Mononuclear cell (primary cell): ENCODE results near the gene POR. TPM values are rescaled to one million over a fixed set of nuclear protein-coding genes. Genes with fewer than 3 reads are reported as not detected.
"Not testable (repeated sequence)": the region's sequence is repeated elsewhere in the genome, so short reads cannot be mapped to it uniquely, and the experiment has no call there.

Source experiments
- H3K27me3 ChIP-seq: 2 replicates; pipeline ENCODE4 v1.6.0; 2011; ENCODE audit warnings: low read length, control low read depth; ENCODE audit not compliant: insufficient read depth
- H3K4me1 ChIP-seq: 2 replicates; pipeline ENCODE4 v1.5.1; 2011; ENCODE audit warnings: mild to moderate bottlenecking, low read length, control low read depth; ENCODE audit not compliant: insufficient read depth
- H3K4me3 ChIP-seq: 2 replicates; pipeline ENCODE4 v1.5.1; 2011; ENCODE audit warnings: mild to moderate bottlenecking, low read length, moderate library complexity
- H3K9me3 ChIP-seq: 2 replicates; pipeline ENCODE4 v1.5.1; 2011; ENCODE audit warnings: low read depth, mild to moderate bottlenecking, control low read depth, low read length
- total RNA-seq: library from RNA; depleted of rRNA; stranded (reverse); fragments of >200 nt; gene quantifications from one replicate; pipeline ENCODE4 v1.2.3, GENCODE V29; 2012

The POR gene
- total RNA-seq, 1 donor = 35.6 TPM

DNA sequence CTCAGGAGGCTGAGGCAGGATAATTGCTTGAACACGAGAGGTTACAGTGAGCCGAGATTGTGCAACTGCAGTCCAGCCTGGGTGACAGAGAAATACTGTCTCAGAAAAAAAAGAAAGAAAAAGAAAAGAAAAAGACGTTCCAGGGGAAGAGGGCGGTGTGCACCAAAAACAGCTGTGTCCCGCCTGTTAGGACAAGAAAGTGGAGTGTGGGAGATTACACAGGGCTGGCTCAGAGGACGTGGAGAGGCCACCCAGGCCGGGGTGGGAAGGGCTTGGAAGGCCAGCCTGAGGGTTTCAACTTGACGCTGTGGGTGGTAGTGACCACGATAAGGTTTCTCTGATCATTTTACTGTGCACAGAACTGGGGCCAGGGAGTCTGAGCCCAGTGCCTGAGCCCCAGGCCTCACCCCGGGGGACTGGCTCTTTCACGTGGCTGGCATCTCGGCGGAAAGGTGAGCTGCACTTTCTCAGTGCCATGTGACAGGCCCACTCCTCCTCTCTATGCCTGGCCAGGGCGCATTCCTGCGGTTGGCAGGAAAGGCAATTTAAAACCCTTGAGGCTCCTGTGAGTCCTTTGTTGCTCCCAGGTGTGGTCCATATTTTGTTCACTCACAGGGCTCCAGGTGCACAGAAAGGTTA is 22.2 kb upstream of the POR start:
- no peaks in the 10 kb centered on the region for H3K9me3 ChIP-seq
- no peaks in the 10 kb centered on the region for H3K27me3 ChIP-seq
- H3K4me1 ChIP-seq = no peaks in the 10 kb centered on the region
- H3K4me3 ChIP-seq = no peak overlapping the region

DNA sequence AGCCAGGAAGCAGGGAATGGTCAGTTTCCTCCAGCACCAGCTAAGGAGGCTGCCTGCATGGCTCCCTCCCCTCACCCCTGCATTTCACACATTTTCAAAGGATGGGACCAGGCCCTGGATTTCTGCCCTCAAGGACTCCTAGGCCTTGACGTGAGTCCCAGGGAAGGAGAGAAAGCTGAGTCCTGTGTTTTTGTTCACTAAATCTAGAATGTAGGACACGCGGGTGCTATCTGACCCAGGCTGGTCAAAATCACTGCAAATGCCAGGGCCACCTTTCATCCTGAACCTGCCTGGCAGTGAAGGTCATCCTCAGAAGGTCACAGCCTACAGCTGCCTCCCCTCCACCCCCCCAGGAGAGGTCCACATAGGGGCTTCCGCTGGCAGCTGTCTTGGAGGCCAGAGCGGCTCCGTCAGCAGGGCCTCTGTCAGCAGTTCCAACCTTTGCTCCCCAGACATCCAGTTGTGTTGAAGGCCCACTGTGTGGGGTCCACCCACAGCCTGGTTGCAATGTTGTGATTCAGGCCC is 18.1 kb upstream of the POR start:
- Histone ChIP-seq H3K27me3 (no peaks in the 10 kb centered on the region), H3K9me3 (no peaks in the 10 kb centered on the region), H3K4me1 (no peaks in the 10 kb centered on the region), H3K4me3 (no peak overlapping the region)

DNA sequence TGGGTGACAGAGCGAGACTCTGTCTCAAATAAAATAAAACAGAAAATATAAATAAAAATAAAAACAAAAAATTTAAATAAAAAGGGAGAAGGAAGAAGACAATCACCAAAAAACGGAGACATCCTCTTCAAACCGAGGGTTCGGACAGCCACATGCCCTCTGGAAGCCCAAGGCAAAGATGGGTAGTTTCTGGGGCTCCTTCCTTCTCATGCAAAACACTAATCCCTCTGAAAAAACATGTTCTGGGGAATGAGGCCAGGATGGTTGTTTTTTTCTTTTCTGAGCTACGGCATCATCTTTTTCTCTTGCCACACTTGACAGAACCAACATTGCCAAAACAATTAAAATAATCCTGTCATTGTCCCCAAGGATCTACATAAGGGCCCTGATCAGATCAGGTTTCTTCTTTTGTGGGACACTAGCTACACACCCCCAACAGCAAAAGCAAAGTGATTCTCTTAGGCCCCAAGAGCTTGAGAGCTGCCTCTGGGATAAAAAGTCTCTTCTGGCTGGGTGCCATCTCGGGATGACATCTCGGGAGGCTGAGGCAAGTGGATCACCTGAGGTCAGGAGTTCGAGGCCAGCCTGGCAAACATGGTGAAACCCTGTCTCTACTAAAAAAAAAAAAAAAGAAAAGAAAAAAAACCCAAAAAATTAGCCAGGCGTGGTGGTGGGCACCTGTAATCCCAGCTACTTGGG is 14.2 kb upstream of the POR start:
- peaks cover 8% of the 10 kb centered on the region for H3K4me1 ChIP-seq
- H3K4me3 ChIP-seq = no peak overlapping the region
- H3K9me3 ChIP-seq = no peaks in the 10 kb centered on the region
- no peaks in the 10 kb centered on the region for H3K27me3 ChIP-seq

DNA sequence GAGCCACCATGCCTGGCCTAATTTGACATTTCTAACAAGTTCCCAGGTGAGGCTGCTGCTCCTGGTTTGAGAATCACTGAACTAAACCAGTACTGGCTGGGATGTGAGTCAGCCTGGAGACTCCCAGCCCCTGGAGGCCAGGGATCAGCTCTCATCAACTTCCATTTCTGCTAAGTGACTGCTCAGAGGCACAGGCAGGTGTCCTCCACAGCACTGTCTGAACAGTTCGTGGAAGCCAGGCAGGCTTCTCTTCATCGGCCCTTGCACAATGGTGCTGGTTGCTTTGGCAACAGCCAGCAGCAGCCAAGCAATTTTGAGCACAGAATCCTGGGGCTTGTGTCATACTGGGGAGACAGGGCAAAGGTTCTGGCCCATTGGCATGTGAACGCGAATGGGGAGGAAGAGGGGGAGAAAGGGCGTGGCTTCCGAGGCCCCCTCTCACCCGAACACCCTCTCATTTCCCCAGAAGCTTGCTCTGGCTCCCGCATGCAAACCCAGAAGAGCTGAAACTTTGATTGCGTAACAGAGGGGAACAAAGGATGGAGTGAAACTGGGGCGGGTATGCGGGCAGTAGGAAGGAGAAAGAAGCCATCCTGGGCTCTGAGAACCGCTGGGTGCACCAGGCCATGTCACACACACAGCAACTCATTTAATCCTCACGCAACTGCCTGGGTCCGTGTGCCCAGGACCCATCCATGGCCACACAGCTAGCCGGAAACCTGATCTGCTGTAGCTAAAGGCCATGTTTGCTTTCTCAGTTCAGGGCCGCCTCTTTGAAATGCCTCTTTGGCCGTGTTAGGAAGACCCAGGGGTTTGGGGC is 9.0 kb upstream of the POR start:
- H3K9me3 ChIP-seq = no peaks in the 10 kb centered on the region
- H3K4me1 ChIP-seq = peaks cover 17% of the 10 kb centered on the region
- no peaks in the 10 kb centered on the region for H3K27me3 ChIP-seq
- no peak overlapping the region for H3K4me3 ChIP-seq

DNA sequence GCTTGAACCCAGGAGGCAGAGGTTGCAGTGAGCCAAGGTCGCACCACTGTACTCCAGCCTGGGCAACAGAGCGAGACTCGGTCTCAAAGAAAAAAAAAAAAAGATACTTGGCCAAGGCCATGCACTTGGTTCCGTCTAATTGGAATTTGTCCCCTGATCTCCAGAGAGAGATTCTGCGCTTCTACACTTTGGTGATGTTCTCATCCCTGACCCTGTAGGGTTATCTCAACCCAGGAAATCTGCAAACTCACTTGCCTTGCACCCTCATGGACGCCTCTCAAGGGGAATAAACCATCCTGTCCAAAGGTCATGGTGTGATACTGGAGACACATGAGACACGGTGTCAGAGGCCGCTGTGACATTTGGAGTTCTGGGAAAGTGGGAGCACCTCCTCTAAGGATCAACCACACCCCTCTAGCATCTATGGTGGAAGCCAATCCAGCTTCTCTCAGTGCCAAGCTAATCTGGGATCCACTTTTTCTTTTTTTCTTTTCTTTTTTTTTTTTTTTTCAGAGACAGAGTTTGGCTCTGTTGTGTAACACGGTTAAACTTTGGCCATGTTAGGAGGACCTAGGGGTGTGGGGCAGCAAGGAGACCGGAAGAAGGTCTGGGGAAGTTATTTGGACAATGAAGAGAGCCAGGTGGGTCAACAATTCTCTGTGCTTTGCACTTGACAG is 7.8 kb upstream of the POR start:
- Histone ChIP-seq H3K9me3 (no peaks in the 10 kb centered on the region), H3K4me1 (peaks cover 17% of the 10 kb centered on the region), H3K4me3 (no peak overlapping the region), H3K27me3 (no peaks in the 10 kb centered on the region)

DNA sequence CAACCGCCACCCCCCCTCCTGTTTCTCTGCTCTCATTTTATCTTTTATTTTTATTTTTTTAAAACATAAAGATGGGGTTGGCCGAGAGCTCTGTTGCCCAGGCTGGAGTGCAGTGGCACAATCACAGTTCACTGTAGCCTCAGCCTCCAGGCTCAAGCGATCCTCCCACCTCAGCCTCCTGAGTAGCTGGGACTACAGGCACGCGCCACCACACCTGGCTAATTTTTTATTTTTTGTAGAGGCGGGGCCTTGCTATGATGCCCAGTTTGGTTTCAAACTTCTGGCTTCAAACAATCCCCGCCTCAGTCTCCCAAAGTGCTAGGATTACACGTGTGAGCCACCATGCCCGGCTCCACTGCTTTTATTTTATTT is 7.3 kb upstream of the POR start:
- H3K4me1 ChIP-seq = peaks cover 17% of the 10 kb centered on the region
- not testable (repeated sequence) for H3K9me3 ChIP-seq, H3K4me3 ChIP-seq, H3K27me3 ChIP-seq

DNA sequence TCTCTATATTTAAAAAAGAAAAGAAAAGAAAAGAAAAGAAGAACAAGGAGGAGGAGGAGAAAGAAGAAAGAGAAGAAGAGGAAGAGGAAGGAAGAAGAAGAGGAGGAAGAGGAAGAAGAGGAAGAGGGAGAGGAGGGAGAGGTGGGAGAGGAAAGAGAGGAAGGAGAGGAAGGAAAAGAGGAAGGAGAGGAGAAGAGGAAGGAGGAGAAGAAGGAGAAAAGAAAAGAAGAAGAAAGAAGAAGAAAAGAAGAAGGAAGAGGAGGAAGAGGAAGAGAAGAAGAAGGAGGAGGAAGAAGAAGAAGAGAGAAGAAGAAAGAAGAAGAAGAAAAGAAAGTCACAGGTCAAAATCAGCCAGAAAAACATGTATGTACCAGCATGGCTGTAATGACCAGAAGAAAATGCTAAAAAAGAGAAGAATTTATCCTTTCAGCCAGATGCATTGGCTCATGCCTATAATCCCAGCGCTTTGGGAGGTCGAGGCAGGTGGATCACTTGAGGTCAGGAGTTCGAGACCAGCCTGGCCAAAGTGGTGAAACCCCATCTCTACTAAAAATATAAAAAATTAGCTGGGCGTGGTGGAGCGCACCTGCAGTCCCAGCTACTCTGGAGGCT is 5.3 kb upstream of the POR start:
- H3K9me3 ChIP-seq = no peaks in the 10 kb centered on the region
- peaks cover 27% of the 10 kb centered on the region for H3K4me1 ChIP-seq
- no peaks in the 10 kb centered on the region for H3K27me3 ChIP-seq
- H3K4me3 ChIP-seq = no peak overlapping the region

DNA sequence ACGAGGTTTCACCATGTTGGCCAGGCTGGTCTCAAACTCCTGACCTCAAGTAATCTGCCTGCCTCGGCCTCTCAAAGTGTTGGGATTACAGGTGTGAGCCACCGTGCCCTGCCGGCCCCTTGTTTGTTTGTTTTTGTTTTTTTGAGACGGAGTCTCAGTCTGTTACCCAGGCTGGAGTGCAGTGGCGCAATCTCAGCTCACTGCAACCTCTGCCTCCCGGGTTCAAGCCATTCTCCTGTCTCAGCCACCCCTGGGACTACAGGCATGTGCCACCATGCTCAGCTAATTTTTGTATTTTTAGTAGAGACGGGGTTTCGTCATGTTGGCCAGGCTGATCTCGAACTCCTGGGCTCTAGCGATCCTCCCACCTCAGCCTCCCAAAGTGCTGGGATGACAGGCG is 3.8 kb upstream of the POR start:
- H3K4me3 ChIP-seq, H3K27me3 ChIP-seq, H3K9me3 ChIP-seq: not testable (repeated sequence)
- H3K4me1 ChIP-seq = peaks cover 23% of the 10 kb centered on the region

DNA sequence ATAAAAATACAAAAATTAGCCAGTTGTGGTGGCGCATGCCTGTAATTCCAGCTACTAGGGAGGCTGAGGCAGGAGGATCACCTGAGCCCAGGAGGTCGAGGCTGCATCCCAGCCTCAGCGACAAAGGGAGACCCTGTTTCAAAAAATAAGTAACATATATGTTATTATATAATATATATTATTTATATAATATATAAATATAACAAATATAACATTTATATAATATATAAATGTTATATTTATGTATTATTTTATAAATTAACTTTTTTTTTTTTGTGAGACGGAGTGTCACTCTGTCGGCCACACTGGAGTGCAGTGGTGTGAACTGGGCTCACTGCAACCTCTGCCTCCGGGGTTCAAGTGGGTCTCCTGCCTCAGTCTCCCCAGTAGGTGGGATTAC is 1.5 kb upstream of the POR start:
- Histone ChIP-seq H3K27me3 (no peaks in the 10 kb centered on the region), H3K4me1 (peaks cover 35% of the 10 kb centered on the region)

DNA sequence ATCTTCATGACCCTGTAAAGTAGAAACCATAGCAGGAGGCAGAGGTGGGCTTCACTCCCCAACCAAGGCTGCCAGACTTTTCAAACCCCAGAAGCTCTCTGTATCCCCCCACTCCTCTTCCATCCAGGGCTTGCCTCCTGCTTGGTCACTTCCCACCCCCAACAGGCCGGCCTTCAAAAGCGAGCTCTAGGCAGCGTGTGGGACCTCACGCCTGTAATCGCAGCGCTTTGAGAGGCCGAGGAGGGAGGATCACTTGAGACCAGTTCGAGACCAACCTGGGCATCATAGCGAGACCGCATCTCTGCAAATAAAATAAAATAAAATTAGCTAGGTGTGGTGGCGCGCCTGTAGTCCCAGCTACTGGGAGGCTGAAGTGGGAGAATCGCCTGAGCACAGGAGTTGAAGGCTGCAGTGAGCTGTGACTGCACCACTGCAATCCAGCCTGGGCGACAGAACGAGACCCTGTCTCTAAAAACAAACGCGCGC is 743 bp upstream of the POR start:
- Histone ChIP-seq H3K4me1 (peaks cover 38% of the 10 kb centered on the region), H3K9me3 (no peaks in the 10 kb centered on the region), H3K27me3 (no peaks in the 10 kb centered on the region), H3K4me3 (peak overlapping the region; percentile 88)

More for the DNA sequence above, 1.5 kb upstream of the POR start:
- Histone ChIP-seq H3K9me3 (no peaks in the 10 kb centered on the region), H3K4me3 (no peak overlapping the region)

DNA sequence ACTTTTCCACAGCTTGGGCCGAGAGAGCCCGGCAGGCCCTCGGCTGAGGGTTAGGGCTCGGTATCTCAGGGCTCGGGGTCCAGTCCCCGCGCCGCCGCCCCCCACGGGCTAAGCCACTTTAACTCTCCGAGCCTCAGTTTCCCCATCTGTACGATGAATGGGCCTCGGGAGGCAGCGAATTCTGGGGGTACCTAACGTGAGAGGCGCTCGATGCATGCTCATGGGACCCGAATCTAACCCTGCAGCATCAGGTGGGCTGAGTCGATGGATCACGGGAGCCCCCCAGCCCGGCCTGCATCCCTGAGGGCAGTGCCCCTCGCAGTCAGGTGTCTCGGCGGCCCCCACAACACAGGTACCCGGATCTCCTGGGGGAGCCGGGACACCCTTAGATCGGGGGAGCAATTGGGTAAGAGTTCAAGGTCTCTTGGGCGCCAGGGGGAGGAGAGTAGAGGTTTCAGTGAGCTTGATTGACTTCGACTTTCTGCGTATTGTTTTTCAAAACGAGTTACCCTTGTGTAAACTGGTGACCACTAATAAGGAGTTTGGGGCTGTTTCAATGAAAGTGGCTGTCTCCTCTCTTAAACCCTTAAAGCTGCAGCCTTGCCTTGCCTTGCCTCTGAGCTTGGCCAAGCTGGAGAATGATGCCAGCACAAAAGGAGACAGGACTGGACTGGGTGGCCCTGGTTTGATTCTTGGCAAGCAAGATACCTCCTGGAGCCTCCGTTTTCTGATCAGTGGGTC is 631 bp downstream of the POR start:
- Histone ChIP-seq H3K9me3 (no peaks in the 10 kb centered on the region), H3K4me3 (peak overlapping the region; percentile 88), H3K27me3 (no peaks in the 10 kb centered on the region), H3K4me1 (peaks cover 41% of the 10 kb centered on the region)

DNA sequence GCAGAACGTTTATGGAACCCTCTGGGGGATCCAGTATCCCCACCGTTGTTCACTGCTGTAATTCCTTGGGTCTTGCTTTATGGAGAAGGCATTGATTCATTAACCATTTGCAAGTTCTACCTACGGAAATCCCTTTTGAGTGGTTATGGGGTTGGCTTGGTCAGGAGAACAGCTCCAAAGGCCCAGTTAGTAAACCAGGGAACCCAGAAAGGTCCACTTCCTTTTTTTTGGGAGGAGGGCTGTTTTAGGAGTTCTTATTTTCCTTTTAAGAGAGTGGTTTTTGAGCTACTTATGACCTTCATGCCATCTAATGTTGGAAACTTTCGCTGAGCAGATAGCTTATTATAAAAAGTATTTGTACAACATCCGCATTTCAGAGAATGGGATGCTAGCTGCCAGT is 1.3 kb downstream of the POR start:
- Histone ChIP-seq H3K4me1 (peaks cover 47% of the 10 kb centered on the region), H3K4me3 (peak overlapping the region; percentile 88), H3K27me3 (no peaks in the 10 kb centered on the region), H3K9me3 (no peaks in the 10 kb centered on the region)

DNA sequence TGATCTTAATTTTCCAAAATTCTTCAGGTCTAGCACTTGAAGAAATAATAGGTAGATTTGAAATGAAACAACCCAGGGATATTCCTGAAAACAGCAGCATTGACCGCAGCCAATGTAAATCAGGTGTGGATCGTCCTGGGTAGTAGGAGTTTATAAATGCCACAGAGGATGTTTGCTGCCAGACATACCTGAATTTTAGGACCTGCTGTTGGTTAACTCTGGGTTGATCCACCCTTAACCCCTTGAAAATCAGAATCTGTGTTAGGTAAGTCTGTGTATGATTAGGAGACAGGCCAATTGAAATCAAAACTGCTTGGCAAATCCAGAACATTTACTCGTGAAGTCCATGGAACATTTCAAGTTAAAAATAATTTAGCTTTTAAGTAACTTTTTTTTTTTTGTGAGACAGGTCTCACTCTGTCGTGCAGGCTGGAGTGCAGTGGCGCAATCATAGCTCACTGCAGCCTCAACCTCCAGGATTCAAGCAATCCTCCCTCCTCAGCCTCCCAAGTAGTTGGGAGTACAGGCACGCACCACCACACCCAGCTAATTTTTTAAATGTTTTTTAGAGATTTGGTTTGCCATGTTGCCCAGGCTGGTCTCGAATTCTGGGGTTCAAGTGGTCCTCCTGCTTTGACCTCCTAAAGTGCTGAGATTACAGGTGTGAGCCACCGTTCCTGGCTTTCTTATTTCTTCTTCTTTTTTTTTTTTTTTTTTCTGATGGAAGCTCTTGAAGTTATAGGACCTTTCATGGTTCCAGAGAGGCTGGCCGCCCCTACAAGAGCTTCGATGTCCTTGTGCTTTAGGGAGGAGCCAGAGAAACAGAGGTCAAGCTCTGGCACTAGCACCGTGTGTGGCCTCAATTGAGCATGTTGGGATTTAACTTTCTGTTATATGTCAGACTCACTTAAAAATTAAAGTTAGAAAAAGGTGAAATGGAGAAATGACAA is 2.0 kb downstream of the POR start:
- Histone ChIP-seq H3K9me3 (no peaks in the 10 kb centered on the region), H3K4me1 (peaks cover 51% of the 10 kb centered on the region), H3K4me3 (no peak overlapping the region), H3K27me3 (no peaks in the 10 kb centered on the region)
